Fibroblast of lung (primary cell): ENCODE measurements around the gene KCNN3. TPM values are rescaled to one million over a fixed set of nuclear protein-coding genes. Genes with fewer than 3 reads are reported as not detected.

Source experiments
- DNase-seq, 2 donors: peaks; one replicate each; pipeline versions ENCODE4 v3.0.0 to v3.0.0-alpha.2; 2010; ENCODE audit warnings: low read depth in 2 of 2
- H2AFZ ChIP-seq: 2 replicates; pipeline ENCODE4 v1.5.1; 2012; ENCODE audit warnings: low read length, control low read depth, inconsistent platforms
- H3K27ac ChIP-seq: 2 replicates; pipeline ENCODE4 v1.5.1; 2011; ENCODE audit warnings: low read length, control low read depth; ENCODE audit not compliant: insufficient read depth
- H3K27me3 ChIP-seq: 2 replicates; pipeline ENCODE4 v1.5.1; 2011; ENCODE audit warnings: mild to moderate bottlenecking, low read length; ENCODE audit not compliant: control insufficient read depth, insufficient read depth
- H3K36me3 ChIP-seq: 2 replicates; pipeline ENCODE4 v1.5.1; 2011; ENCODE audit warnings: low read length; ENCODE audit not compliant: control insufficient read depth, insufficient read depth
- H3K4me1 ChIP-seq: 2 replicates; pipeline ENCODE4 v1.5.1; 2011; ENCODE audit warnings: low read length; ENCODE audit not compliant: control insufficient read depth, insufficient read depth; ENCODE audit errors: extremely low read depth
- H3K4me2 ChIP-seq: 2 replicates; pipeline ENCODE4 v1.5.1; 2011; ENCODE audit warnings: low read length, control low read depth; ENCODE audit not compliant: insufficient read depth; ENCODE audit errors: extremely low read depth
- H3K4me3 ChIP-seq, 4 experiments: fragments of 200-600 bp in 1 of 4; sonication (generic) in 1 of 4; replicated peaks in 1 of 4; 2 replicates each; pipeline ENCODE4 v1.5.1; 2011 to 2016; ENCODE audit warnings: low read length in 4 of 4, low read depth in 3 of 4, mild to moderate bottlenecking in 3 of 4, control low read depth in 2 of 4, inconsistent platforms in 1 of 4, mixed read lengths in 1 of 4; ENCODE audit not compliant: insufficient read depth in 1 of 4; ENCODE audit errors: control extremely low read depth in 1 of 4
- H3K79me2 ChIP-seq: 2 replicates; pipeline ENCODE4 v1.5.1; 2012; ENCODE audit warnings: mild to moderate bottlenecking, low read length, inconsistent platforms; ENCODE audit not compliant: control insufficient read depth, insufficient read depth
- H3K9ac ChIP-seq: 2 replicates; pipeline ENCODE4 v1.5.1; 2011; ENCODE audit warnings: mild to moderate bottlenecking, low read length, control low read depth; ENCODE audit not compliant: insufficient read depth
- H3K9me3 ChIP-seq: 2 replicates; pipeline ENCODE4 v1.5.1; 2012; ENCODE audit warnings: low read depth, low read length; ENCODE audit not compliant: control insufficient read depth, insufficient read depth
- H4K20me1 ChIP-seq: 2 replicates; pipeline ENCODE4 v1.5.1; 2011; ENCODE audit warnings: low read length; ENCODE audit not compliant: control insufficient read depth, insufficient read depth; ENCODE audit errors: extremely low read depth
- EZH2 ChIP-seq: IDR thresholded peaks from 2 replicates; pipeline ENCODE4 v1.5.1; 2012; ENCODE audit warnings: low read length, control low read depth, mild to moderate bottlenecking; ENCODE audit errors: missing control alignments
- polyA plus RNA-seq, 2 donors: library from polyadenylated mRNA; depleted of rRNA in 1 of 2; stranded (reverse) in 1 of 2; unstranded in 1 of 2; fragments of >200 nt; gene quantifications; 2 replicates each; pipeline ENCODE4 v1.2.1, GENCODE V29; 2011 to 2012; ENCODE audit warnings: missing spikeins in 1 of 2
- total RNA-seq: library from RNA; depleted of rRNA; stranded (reverse); fragments of >200 nt; gene quantifications from 2 replicates; pipeline ENCODE4 v1.2.1, GENCODE V29; 2014
- TF ChIP-seq, protein P1 (sequence below), 2 donors: IDR thresholded peaks in 1 of 2; conservative IDR thresholded peaks in 1 of 2; 1 replicate in 1 of 2; 2 replicates in 1 of 2; pipeline ENCODE4 v1.5.1; 2011 to 2012; ENCODE audit warnings: low read length in 2 of 2, control low read depth in 1 of 2, inconsistent platforms in 1 of 2, low read depth in 1 of 2, mild to moderate bottlenecking in 1 of 2

KCNN3 gene
- total and polyA plus RNA-seq, 2 donors (not counting 1 experiment from before 2014, with no cell fraction given) = not detected

DNA sequence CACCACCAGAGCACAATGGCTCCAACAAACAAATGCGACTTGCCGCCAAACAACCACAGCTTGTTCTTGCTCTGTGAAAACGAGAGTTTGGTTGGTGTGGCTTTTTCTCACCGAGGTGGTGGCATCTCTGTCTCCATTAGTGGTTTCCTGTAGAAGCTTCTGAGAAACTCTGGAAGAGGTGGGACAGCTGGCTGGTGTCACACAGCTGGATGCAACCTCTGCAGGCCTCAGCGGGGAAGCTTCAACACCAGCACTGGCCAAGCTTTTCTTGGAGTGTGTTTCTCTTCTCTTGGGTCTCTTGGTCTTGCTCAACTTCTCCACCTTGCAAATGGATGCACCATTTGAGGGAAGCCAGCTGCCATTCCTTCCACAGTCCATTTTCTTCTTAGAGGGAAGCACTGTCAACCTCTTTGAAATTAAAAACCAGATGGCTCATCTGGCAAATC, 124.8 kb downstream of the KCNN3 start:
- Histone ChIP-seq H3K27ac (no peak overlapping the region), H3K4me1 (no peaks in the 10 kb centered on the region), H3K79me2 (no peaks in the 10 kb centered on the region), H3K9me3 (no peaks in the 10 kb centered on the region), H2AFZ (no peak overlapping the region), H4K20me1 (no peaks in the 10 kb centered on the region), H3K4me2 (no peak overlapping the region), H3K27me3 (peaks cover 33% of the 10 kb centered on the region), H3K4me3 (no peak overlapping the region), H3K9ac (no peak overlapping the region), H3K36me3 (no peaks in the 10 kb centered on the region)
- DNase-seq = peak in 1 of 2 donors; percentile 18
- TF ChIP-seq EZH2 = no peak
- TF ChIP-seq, protein P1, sequence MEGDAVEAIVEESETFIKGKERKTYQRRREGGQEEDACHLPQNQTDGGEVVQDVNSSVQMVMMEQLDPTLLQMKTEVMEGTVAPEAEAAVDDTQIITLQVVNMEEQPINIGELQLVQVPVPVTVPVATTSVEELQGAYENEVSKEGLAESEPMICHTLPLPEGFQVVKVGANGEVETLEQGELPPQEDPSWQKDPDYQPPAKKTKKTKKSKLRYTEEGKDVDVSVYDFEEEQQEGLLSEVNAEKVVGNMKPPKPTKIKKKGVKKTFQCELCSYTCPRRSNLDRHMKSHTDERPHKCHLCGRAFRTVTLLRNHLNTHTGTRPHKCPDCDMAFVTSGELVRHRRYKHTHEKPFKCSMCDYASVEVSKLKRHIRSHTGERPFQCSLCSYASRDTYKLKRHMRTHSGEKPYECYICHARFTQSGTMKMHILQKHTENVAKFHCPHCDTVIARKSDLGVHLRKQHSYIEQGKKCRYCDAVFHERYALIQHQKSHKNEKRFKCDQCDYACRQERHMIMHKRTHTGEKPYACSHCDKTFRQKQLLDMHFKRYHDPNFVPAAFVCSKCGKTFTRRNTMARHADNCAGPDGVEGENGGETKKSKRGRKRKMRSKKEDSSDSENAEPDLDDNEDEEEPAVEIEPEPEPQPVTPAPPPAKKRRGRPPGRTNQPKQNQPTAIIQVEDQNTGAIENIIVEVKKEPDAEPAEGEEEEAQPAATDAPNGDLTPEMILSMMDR (conservative IDR thresholded peaks at IDR 0.05 in 1 of 2, IDR thresholded peaks at IDR 0.05 in 1 of 2; ENCODE audit: low read depth in 1 of 2, low read length in 2 of 2) = no peak

- Histone ChIP-seq H3K79me2 (no peaks in the 10 kb centered on the region), H3K9me3 (no peaks in the 10 kb centered on the region), H3K9ac (no peak overlapping the region), H3K27ac (no peak overlapping the region), H4K20me1 (no peaks in the 10 kb centered on the region), H3K36me3 (no peaks in the 10 kb centered on the region), H3K4me1 (no peaks in the 10 kb centered on the region), H3K4me2 (no peak overlapping the region), H3K27me3 (peaks cover 28% of the 10 kb centered on the region), H2AFZ (no peak overlapping the region), H3K4me3 (no peak overlapping the region)
- DNase-seq = no peak
- TF ChIP-seq EZH2 = no peak
- TF ChIP-seq, protein P1 (conservative IDR thresholded peaks at IDR 0.05 in 1 of 2, IDR thresholded peaks at IDR 0.05 in 1 of 2; ENCODE audit: low read depth in 1 of 2, low read length in 2 of 2) = no peak
These were observed 125.6 kb downstream of the KCNN3 start for GRCh38 chr1:154744352-154745035.

DNA sequence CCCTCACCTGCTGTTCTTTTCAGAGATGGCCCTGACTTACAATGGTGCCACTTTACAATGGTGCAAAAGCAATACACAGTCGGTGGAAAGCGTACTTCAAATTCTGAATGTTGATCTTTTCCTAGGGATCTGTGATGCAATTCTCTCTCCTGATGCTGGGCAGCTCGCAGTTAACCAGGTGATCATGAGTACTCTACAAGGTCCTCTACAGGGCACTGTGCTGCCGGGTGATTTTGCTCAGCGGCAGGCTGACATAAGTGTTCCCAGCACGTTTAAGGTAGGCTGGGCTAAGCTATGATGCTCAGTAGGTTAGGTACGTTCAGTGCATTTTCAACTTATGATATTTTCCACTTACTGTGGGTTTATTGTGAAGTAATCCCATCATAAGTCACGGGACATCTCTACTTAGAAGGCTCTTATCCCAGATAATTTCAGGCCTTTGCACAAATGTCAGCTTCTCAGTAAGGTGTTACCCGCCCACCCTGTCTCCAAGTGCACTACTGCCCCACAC, 126.5 kb downstream of the KCNN3 start:
- no peak overlapping the region for H3K4me3 ChIP-seq
- H2AFZ ChIP-seq = no peak overlapping the region
- H3K4me2 ChIP-seq = no peak overlapping the region
- DNase-seq = no peak
- no peak overlapping the region for H3K27ac ChIP-seq
- H3K36me3 ChIP-seq = no peaks in the 10 kb centered on the region
- no peaks in the 10 kb centered on the region for H3K79me2 ChIP-seq
- TF ChIP-seq, protein P1 (conservative IDR thresholded peaks at IDR 0.05 in 1 of 2, IDR thresholded peaks at IDR 0.05 in 1 of 2; ENCODE audit: low read depth in 1 of 2, low read length in 2 of 2) = no peak
- no peak for TF ChIP-seq EZH2
- H3K4me1 ChIP-seq = no peaks in the 10 kb centered on the region
- peaks cover 23% of the 10 kb centered on the region for H3K27me3 ChIP-seq
- no peaks in the 10 kb centered on the region for H4K20me1 ChIP-seq
- H3K9ac ChIP-seq = no peak overlapping the region
- H3K9me3 ChIP-seq = no peaks in the 10 kb centered on the region
